H1 (cell line): Measurements from ENCODE around the gene FTL. TPM values are rescaled to one million over a fixed set of nuclear protein-coding genes. Genes with fewer than 3 reads are reported as not detected.

Source experiments
- CTCF ChIA-PET: fragments of 300-600 bp; sonication (Branson Sonifier 250); formaldehyde crosslinking; loops from one replicate; lab custom pipeline; 2021; ENCODE audit not compliant: partially characterized antibody; lab: Charles Lee
- POLR2A ChIA-PET: fragments of 300-600 bp; sonication (Branson Sonifier 250); formaldehyde crosslinking; loops from one replicate; lab custom pipeline; 2021; ENCODE audit warnings: inconsistent platforms; ENCODE audit not compliant: partially characterized antibody; lab: Charles Lee
- DNase-seq, 2 experiments: peaks; one replicate each; pipeline versions ENCODE4 v3.0.0 to v3.0.0-alpha.2; 2010 to 2022; ENCODE audit warnings: low spot score in 2 of 2, low read depth in 1 of 2, mixed read lengths in 1 of 2
- FAIRE-seq: peaks from 2 replicates; lab custom pipeline; 2011; peaks lifted over from hg19 to GRCh38; lab: Jason Lieb, UNC
- H2AFZ ChIP-seq: 2 replicates; pipeline ENCODE4 v1.8.1; 2012; ENCODE audit warnings: low read length, inconsistent platforms
- H2AK5ac ChIP-seq: 2 replicates; pipeline ENCODE4 v1.6.1; 2013; ENCODE audit warnings: low read depth, low read length
- H2BK120ac ChIP-seq: replicated peaks from 2 replicates; pipeline ENCODE3; 2013; ENCODE audit warnings: low read depth, low read length, inconsistent platforms
- H2BK12ac ChIP-seq: 2 replicates; pipeline ENCODE4 v1.6.1; 2013; ENCODE audit warnings: low read depth, low read length
- H2BK15ac ChIP-seq: 2 replicates; pipeline ENCODE4 v1.6.1; 2013; ENCODE audit warnings: low read length
- H2BK20ac ChIP-seq: 2 replicates; pipeline ENCODE4 v1.6.1; 2013; ENCODE audit warnings: low read length
- H2BK5ac ChIP-seq: 2 replicates; pipeline ENCODE4 v1.6.1; 2013; ENCODE audit warnings: low read depth, low read length
- H3K14ac ChIP-seq: 2 replicates; pipeline ENCODE4 v1.6.1; 2013; ENCODE audit warnings: inconsistent platforms; ENCODE audit not compliant: insufficient read length
- H3K18ac ChIP-seq: 2 replicates; pipeline ENCODE4 v1.6.1; 2013; ENCODE audit warnings: low read length; ENCODE audit errors: extremely low read depth
- H3K23ac ChIP-seq: 2 replicates; pipeline ENCODE4 v1.6.1; 2013; ENCODE audit warnings: inconsistent platforms; ENCODE audit not compliant: insufficient read length
- H3K23me2 ChIP-seq: 2 replicates; pipeline ENCODE4 v1.6.1; 2013; ENCODE audit warnings: low read depth, low read length
- H3K27ac ChIP-seq: 2 replicates; pipeline ENCODE4 v1.6.1; 2011; ENCODE audit warnings: low read depth, low read length, inconsistent platforms
- H3K27me3 ChIP-seq, 4 experiments: replicated peaks in 1 of 4; 1 replicate in 1 of 4; 2 replicates in 3 of 4; pipeline versions ENCODE4 v1.6.1 to v1.8.1; 2011 to 2013; ENCODE audit warnings: low read length in 3 of 4, mild to moderate bottlenecking in 3 of 4, inconsistent platforms in 2 of 4, mixed read lengths in 2 of 4, moderate library complexity in 1 of 4; ENCODE audit not compliant: control insufficient read depth in 3 of 4, insufficient read depth in 3 of 4; ENCODE audit errors: extremely low read depth in 1 of 4
- H3K36me3 ChIP-seq, 4 experiments: 2 replicates each; pipeline versions ENCODE4 v1.6.1 to v1.8.1; 2011 to 2013; ENCODE audit warnings: mild to moderate bottlenecking in 4 of 4, low read length in 3 of 4, moderate library complexity in 2 of 4, control low read depth in 1 of 4, inconsistent platforms in 1 of 4; ENCODE audit not compliant: insufficient read depth in 4 of 4, control insufficient read depth in 2 of 4
- H3K4ac ChIP-seq: replicated peaks from 2 replicates; pipeline ENCODE3; 2013; ENCODE audit warnings: low read length, low read depth, mixed read lengths, inconsistent platforms; ENCODE audit not compliant: insufficient read length
- H3K4me1 ChIP-seq, 4 experiments: replicated peaks in 1 of 4; 1 replicate in 1 of 4; 2 replicates in 3 of 4; pipeline versions ENCODE4 v1.6.1 to v1.8.1; 2011 to 2013; ENCODE audit warnings: low read length in 3 of 4, inconsistent platforms in 2 of 4, mixed read lengths in 1 of 4; ENCODE audit not compliant: insufficient read depth in 4 of 4, control insufficient read depth in 3 of 4
- H3K4me2 ChIP-seq, 2 experiments: 2 replicates each; pipeline versions ENCODE4 v1.6.1 to v1.8.1; 2011 to 2013; ENCODE audit warnings: low read depth in 2 of 2, low read length in 2 of 2, control low read depth in 1 of 2, inconsistent platforms in 1 of 2, mild to moderate bottlenecking in 1 of 2; ENCODE audit not compliant: insufficient read depth in 1 of 2
- H3K4me3 ChIP-seq, 4 experiments: fragments of 200-600, 300-600 bp in 1 of 4; sonication (generic), shearing (Covaris generic), sonication (Bioruptor Twin) in 1 of 4; 2 replicates each; pipeline versions ENCODE4 v1.5.1 to v1.8.1; 2011 to 2016; ENCODE audit warnings: low read length in 4 of 4, low read depth in 3 of 4, control low read depth in 2 of 4, inconsistent platforms in 2 of 4, mild to moderate bottlenecking in 2 of 4, mixed read lengths in 1 of 4, moderate library complexity in 1 of 4; ENCODE audit not compliant: insufficient read depth in 2 of 4; ENCODE audit errors: extremely low read depth in 1 of 4
- H3K56ac ChIP-seq: replicated peaks from 2 replicates; pipeline ENCODE3; 2013; ENCODE audit warnings: low read depth, mild to moderate bottlenecking, mixed read lengths, low read length, inconsistent platforms; ENCODE audit not compliant: insufficient read length
- H3K79me1 ChIP-seq: 2 replicates; pipeline ENCODE4 v1.6.1; 2013; ENCODE audit warnings: low read depth, low read length, control low read depth
- H3K79me2 ChIP-seq, 2 experiments: 2 replicates each; pipeline versions ENCODE4 v1.6.1 to v1.8.1; 2012 to 2013; ENCODE audit warnings: low read length in 2 of 2, mild to moderate bottlenecking in 2 of 2, inconsistent platforms in 1 of 2; ENCODE audit not compliant: insufficient read depth in 2 of 2, control insufficient read depth in 1 of 2
- H3K9ac ChIP-seq, 4 experiments: replicated peaks in 1 of 4; 1 replicate in 1 of 4; 2 replicates in 3 of 4; pipeline versions ENCODE4 v1.6.1 to v1.8.1; 2011 to 2013; ENCODE audit warnings: low read depth in 3 of 4, low read length in 3 of 4, control low read depth in 2 of 4, mild to moderate bottlenecking in 2 of 4, moderate library complexity in 2 of 4, inconsistent platforms in 1 of 4; ENCODE audit errors: extremely low read depth in 1 of 4
- H3K9me3 ChIP-seq, 2 experiments: 2 replicates each; pipeline versions ENCODE4 v1.6.1 to v1.8.1; 2012 to 2013; ENCODE audit warnings: mild to moderate bottlenecking in 2 of 2, moderate library complexity in 2 of 2, control low read depth in 1 of 2, inconsistent platforms in 1 of 2, low read depth in 1 of 2, low read length in 1 of 2, mixed read lengths in 1 of 2; ENCODE audit not compliant: insufficient read depth in 2 of 2
- H4K20me1 ChIP-seq, 2 experiments: replicated peaks in 1 of 2; 2 replicates each; pipeline versions ENCODE3 to v1.8.1; 2011 to 2013; ENCODE audit warnings: inconsistent platforms in 2 of 2, low read length in 2 of 2, mild to moderate bottlenecking in 1 of 2; ENCODE audit not compliant: insufficient read depth in 2 of 2, control insufficient read depth in 1 of 2
- H4K5ac ChIP-seq: 2 replicates; pipeline ENCODE4 v1.6.1; 2013; ENCODE audit warnings: low read length, low read depth, mixed read lengths, inconsistent platforms; ENCODE audit not compliant: insufficient read length
- H4K8ac ChIP-seq: 2 replicates; pipeline ENCODE4 v1.8.0; 2013; ENCODE audit warnings: mild to moderate bottlenecking, moderate library complexity, low read length, inconsistent platforms; ENCODE audit not compliant: insufficient read depth; ENCODE audit errors: extremely low read depth
- H4K91ac ChIP-seq: replicated peaks from 2 replicates; pipeline ENCODE3; 2013; ENCODE audit warnings: low read length, mixed read lengths, inconsistent platforms; ENCODE audit not compliant: insufficient read length
- CTCF ChIP-seq, 3 experiments: IDR thresholded peaks; 1 replicate in 2 of 3; 2 replicates in 1 of 3; pipeline versions ENCODE4 v1.5.1 to v1.6.1; 2011; ENCODE audit warnings: low read length in 3 of 3, mild to moderate bottlenecking in 3 of 3, inconsistent platforms in 2 of 3, low read depth in 1 of 3, moderate library complexity in 1 of 3; ENCODE audit not compliant: insufficient read depth in 1 of 3; ENCODE audit errors: control extremely low read depth in 1 of 3
- E2F6 ChIP-seq: IDR thresholded peaks from 2 replicates; pipeline ENCODE4 v1.6.1; 2012; ENCODE audit warnings: inconsistent platforms
- MAX ChIP-seq: IDR thresholded peaks from 2 replicates; pipeline ENCODE4 v1.6.1; 2012; ENCODE audit warnings: inconsistent platforms
- RAD21 ChIP-seq, 2 experiments: IDR thresholded peaks in 1 of 2; conservative IDR thresholded peaks in 1 of 2; 2 replicates each; pipeline ENCODE4 v1.6.1; 2011; ENCODE audit warnings: low read depth in 2 of 2, low read length in 2 of 2, improper control_type of control experiment in 1 of 2, inconsistent platforms in 1 of 2, mild to moderate bottlenecking in 1 of 2, moderate library complexity in 1 of 2
- WGBS, 2 experiments: shearing (Covaris generic) in 1 of 2; methylation state at CpG; one replicate each; pipeline versions ENCODE4 v1.1.6 to v1.1.7; 2013 to 2015; ENCODE audit warnings: low lambda C conversion rate in 2 of 2, mixed read lengths in 2 of 2, inconsistent platforms in 1 of 2, low coverage in 1 of 2, missing lambda C conversion rate in 1 of 2; ENCODE audit not compliant: insufficient replicate concordance in 2 of 2, insufficient coverage in 1 of 2, insufficient read length in 1 of 2; ENCODE audit errors: extremely low coverage in 1 of 2, missing lambda C conversion rate in 1 of 2; 5-methylcytosine and 5-hydroxymethylcytosine counted together
- polyA plus RNA-seq, 7 experiments: library from polyadenylated mRNA; depleted of rRNA in 3 of 7; stranded (reverse) in 5 of 7; unstranded in 2 of 7; fragments of >200 nt in 5 of 7; fragments of 200-250 nt in 2 of 7; gene quantifications; 1 replicate in 5 of 7; 2 replicates in 1 of 7; 4 replicates in 1 of 7; pipeline versions ENCODE4 v1.2.1 to v1.2.3, GENCODE V29; 2011 to 2013; ENCODE audit warnings: missing spikeins in 2 of 7, mixed read lengths in 2 of 7
- total RNA-seq: library from RNA; stranded (reverse); fragmentation: NEBNext Ultra II Directional; extraction: Animal tissue kit (Norgen Biotek cat#: 25700); gene quantifications from 2 replicates; pipeline ENCODE4 v1.2.1, GENCODE V29; 2021

The FTL gene
- total and polyA plus RNA-seq, 2 of the 8 experiments (the other 6 are each of a cell fraction or from before 2014, with no cell fraction given): 1,751 to 2,427 TPM

- no peak overlapping the region for H4K5ac ChIP-seq
- H3K9me3 ChIP-seq: no peaks in the 10 kb centered on the region
- H3K14ac ChIP-seq: no peak overlapping the region
- no peak overlapping the region for H2AK5ac ChIP-seq
- H4K20me1 ChIP-seq: peaks cover 4 to 6% of the 10 kb centered on the region in 2 experiments
- no peak overlapping the region for H3K27ac ChIP-seq
- H2AFZ ChIP-seq: no peak overlapping the region
- no peak overlapping the region for H3K4ac ChIP-seq
- DNase-seq (peak in 1 of 2 experiments; percentile 93), FAIRE-seq (no peak)
- H3K23ac ChIP-seq: no peak overlapping the region
- H3K27me3 ChIP-seq: no peaks in the 10 kb centered on the region
- no peak overlapping the region for H2BK12ac ChIP-seq
- no peak overlapping the region for H2BK20ac ChIP-seq
- H3K9ac ChIP-seq: no peak overlapping the region
- H2BK15ac ChIP-seq: no peak overlapping the region
- no peak overlapping the region for H2BK120ac ChIP-seq
- no peak overlapping the region for H2BK5ac ChIP-seq
- no peak overlapping the region for H3K4me3 ChIP-seq
- 73% methylated on average over 5 of the region's 5 CpGs; no CpG with 5 or more reads in 1 of the 2 experiments for WGBS, 2 experiments
- H4K91ac ChIP-seq: no peak overlapping the region
- H3K4me2 ChIP-seq: no peak overlapping the region
- ChIA-PET POLR2A (interaction anchor here (0.8 to 1.1 kb wide), 4 partner anchors 14 to 34 kb away, joined by 3 read pairs; a partner anchor contains a TSS), CTCF (interaction anchor here (0.9 to 6.2 kb wide), 27 partner anchors 9 to 330 kb away, joined by 3 to 66 read pairs (median 5); partner anchors contain the start of genes CGB2, KCNA7, LHB and NTF4)
- H3K56ac ChIP-seq: no peak overlapping the region
- no peak overlapping the region for H4K8ac ChIP-seq
- H3K23me2 ChIP-seq: peaks cover 4% of the 10 kb centered on the region; the same call in 1 of the 2 replicates
- no peak overlapping the region for H3K18ac ChIP-seq
- peaks cover 10% of the 10 kb centered on the region for H3K79me1 ChIP-seq
- H3K36me3 ChIP-seq: peaks cover 0 to 6% (median 2%) of the 10 kb centered on the region in 4 experiments; a peak in 5 of 8 replicates
- peak; percentile 43; the same call in 1 of the 2 replicates for TF ChIP-seq MAX
- TF ChIP-seq E2F6: no peak
- TF ChIP-seq CTCF (IDR thresholded peaks at IDR 0.05; ENCODE audit: control extremely low read depth in 1 of 3, insufficient read depth in 1 of 3, low read depth in 1 of 3, low read length in 3 of 3): peak; percentile 69 to 83 (median 74)
- TF ChIP-seq RAD21 (IDR thresholded peaks at IDR 0.05 in 1 of 2, conservative IDR thresholded peaks at IDR 0.05 in 1 of 2; ENCODE audit: low read depth in 2 of 2, low read length in 2 of 2): peak; percentile 36 to 53; a peak in 3 of 4 replicates
- peaks cover 0 to 6% (median 3%) of the 10 kb centered on the region in 4 experiments; a peak in 2 of 7 replicates for H3K4me1 ChIP-seq
- H3K79me2 ChIP-seq: peaks cover 11 to 26% of the 10 kb centered on the region in 2 experiments; a peak in 3 of 4 replicates
These were observed 32.9 kb downstream of the FTL start for GRCh38 chr19:48997972-48998371.
